ENCODE results near the gene CPT1A.

CPT1A gene

GRCh38 chr11:68782711-68783110, 59.0 kb downstream of the CPT1A start:
- Histone ChIP-seq H3K9me2 (replicated peaks; ENCODE audit: low read depth, low read length) (no peaks in the 10 kb centered on the region), H3F3A (ENCODE audit: low read depth) (no peaks in the 10 kb centered on the region), H3K4me2 (ENCODE audit: low read depth, low read length, poor library complexity, severe bottlenecking) (no peak overlapping the region), H3K9ac (ENCODE audit: low read depth, low read length, poor library complexity, severe bottlenecking) (no peak overlapping the region), H2AFZ (ENCODE audit: low read length) (no peak overlapping the region), H3K4me3 (ENCODE audit: low read length, poor library complexity, severe bottlenecking) (no peak overlapping the region), H3K36me3 (ENCODE audit: insufficient read depth, low read length) (peaks cover 81% of the 10 kb centered on the region), H4K20me1 (ENCODE audit: insufficient read depth, low read length, poor library complexity, severe bottlenecking) (no peaks in the 10 kb centered on the region), H3K4me1 (ENCODE audit: insufficient read depth, low read length, poor library complexity, severe bottlenecking) (no peaks in the 10 kb centered on the region), H3K27me3 (ENCODE audit: insufficient read depth, low read length, poor library complexity, severe bottlenecking) (no peaks in the 10 kb centered on the region), H3K79me2 (ENCODE audit: insufficient read depth, low read length) (no peaks in the 10 kb centered on the region), H3K9me3 (ENCODE audit: insufficient read depth, low read depth, low read length) (no peaks in the 10 kb centered on the region)
- TF ChIP-seq EZH2phosphoT487 (IDR thresholded peaks at IDR 0.05; ENCODE audit: borderline replicate concordance) (no peak), CTCF (conservative IDR thresholded peaks at IDR 0.05; ENCODE audit: low read length) (no peak)

- no peaks in the 10 kb centered on the region for H3K79me2 ChIP-seq (ENCODE audit: insufficient read depth, low read length)
- no peak overlapping the region for H3K9ac ChIP-seq (ENCODE audit: low read depth, low read length, poor library complexity, severe bottlenecking)
- H3K9me2 ChIP-seq (replicated peaks; ENCODE audit: low read depth, low read length): no peaks in the 10 kb centered on the region
- H3K4me2 ChIP-seq (ENCODE audit: low read depth, low read length, poor library complexity, severe bottlenecking): no peak overlapping the region
- H4K20me1 ChIP-seq (ENCODE audit: insufficient read depth, low read length, poor library complexity, severe bottlenecking): no peaks in the 10 kb centered on the region
- H3K27me3 ChIP-seq (ENCODE audit: insufficient read depth, low read length, poor library complexity, severe bottlenecking): no peaks in the 10 kb centered on the region
- no peaks in the 10 kb centered on the region for H3K4me1 ChIP-seq (ENCODE audit: insufficient read depth, low read length, poor library complexity, severe bottlenecking)
- no peak overlapping the region for H3K4me3 ChIP-seq (ENCODE audit: low read length, poor library complexity, severe bottlenecking)
- no peaks in the 10 kb centered on the region for H3F3A ChIP-seq (ENCODE audit: low read depth)
- H2AFZ ChIP-seq (ENCODE audit: low read length): no peak overlapping the region
- no peaks in the 10 kb centered on the region for H3K9me3 ChIP-seq (ENCODE audit: insufficient read depth, low read depth, low read length)
- no peak for TF ChIP-seq EZH2phosphoT487 (IDR thresholded peaks at IDR 0.05; ENCODE audit: borderline replicate concordance)
- no peak for TF ChIP-seq CTCF (conservative IDR thresholded peaks at IDR 0.05; ENCODE audit: low read length)
- H3K36me3 ChIP-seq (ENCODE audit: insufficient read depth, low read length): peaks cover 87% of the 10 kb centered on the region
Observed at GRCh38 chr11:68780829-68781228, 60.9 kb downstream of the CPT1A start.

DNA sequence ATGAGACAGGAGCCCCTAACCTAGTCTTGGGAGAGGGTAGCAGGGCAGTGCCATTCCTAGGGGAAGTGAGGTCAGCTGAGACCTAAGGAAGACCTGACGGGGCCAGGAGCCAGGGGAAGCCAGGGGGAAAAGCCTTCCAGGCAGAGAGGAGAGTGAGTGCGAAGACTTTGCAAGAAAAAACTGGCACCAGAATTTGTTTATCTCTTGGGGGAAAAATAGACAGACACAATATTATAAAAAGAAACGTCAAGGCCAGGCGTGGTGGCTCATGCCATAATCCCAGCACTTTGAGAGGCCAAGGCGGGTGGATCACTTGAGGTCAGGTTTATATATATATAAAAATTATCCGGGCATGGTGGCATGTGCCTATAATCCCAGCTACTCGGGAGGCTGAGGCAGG, 63.5 kb downstream of the CPT1A start:
- H3K4me1 ChIP-seq (ENCODE audit: insufficient read depth, low read length, poor library complexity, severe bottlenecking): no peaks in the 10 kb centered on the region
- H3K79me2 ChIP-seq (ENCODE audit: insufficient read depth, low read length): no peaks in the 10 kb centered on the region
- no peaks in the 10 kb centered on the region for H4K20me1 ChIP-seq (ENCODE audit: insufficient read depth, low read length, poor library complexity, severe bottlenecking)
- TF ChIP-seq EZH2phosphoT487 (IDR thresholded peaks at IDR 0.05; ENCODE audit: borderline replicate concordance): no peak
- no peak for TF ChIP-seq CTCF (conservative IDR thresholded peaks at IDR 0.05; ENCODE audit: low read length)
- H3K9me3 ChIP-seq (ENCODE audit: insufficient read depth, low read depth, low read length): no peaks in the 10 kb centered on the region
- H3K9me2 ChIP-seq (replicated peaks; ENCODE audit: low read depth, low read length): no peaks in the 10 kb centered on the region
- H3K4me3 ChIP-seq (ENCODE audit: low read length, poor library complexity, severe bottlenecking): no peak overlapping the region
- H3K9ac ChIP-seq (ENCODE audit: low read depth, low read length, poor library complexity, severe bottlenecking): no peak overlapping the region
- no peaks in the 10 kb centered on the region for H3F3A ChIP-seq (ENCODE audit: low read depth)
- no peaks in the 10 kb centered on the region for H3K27me3 ChIP-seq (ENCODE audit: insufficient read depth, low read length, poor library complexity, severe bottlenecking)
- peaks cover 85% of the 10 kb centered on the region for H3K36me3 ChIP-seq (ENCODE audit: insufficient read depth, low read length)
- no peak overlapping the region for H2AFZ ChIP-seq (ENCODE audit: low read length)
- H3K4me2 ChIP-seq (ENCODE audit: low read depth, low read length, poor library complexity, severe bottlenecking): no peak overlapping the region
